Measurements from ENCODE around the gene HES1.

- TF ChIP-seq EZH2 (IDR thresholded peaks at IDR 0.05) (no peak), CTCF (IDR thresholded peaks at IDR 0.05) (no peak)
Observed at GRCh38 chr3:194103983-194104751, 31.8 kb upstream of the HES1 start.

All from neural progenitor cell (in vitro differentiated cells).